Measurements from ENCODE around the gene SNRNP35.

The SNRNP35 gene

GRCh38 chr12:123433615-123434014 lies 24.3 kb upstream of the SNRNP35 start:
- ATAC-seq (ENCODE audit: insufficient read depth, low read depth): no peak
- Histone ChIP-seq H3K4me2 (ENCODE audit: insufficient read depth, low read length) (peak overlapping the region; percentile 6; the same call in 1 of the 2 replicates), H3K9ac (ENCODE audit: low read depth, low read length) (no peak overlapping the region)

DNA sequence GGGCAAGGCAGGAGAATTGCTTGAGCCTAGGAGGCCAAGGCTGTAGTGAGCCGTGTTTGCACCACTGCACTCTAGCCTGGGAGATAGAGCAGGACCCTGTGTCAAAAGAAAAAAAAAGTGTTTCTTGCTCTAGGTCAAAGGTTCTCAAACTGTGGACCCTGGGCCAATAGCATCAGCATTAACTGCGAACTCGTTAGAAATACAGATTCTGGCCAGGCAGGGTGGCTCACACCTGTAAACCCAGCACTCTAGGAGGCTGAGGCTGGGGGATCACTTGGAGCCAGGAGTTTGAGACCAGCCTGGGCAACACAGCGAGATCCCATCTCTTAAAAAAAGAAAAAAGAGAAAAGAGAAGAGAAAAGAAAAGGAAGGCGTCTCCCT lies 22.3 kb upstream of the SNRNP35 start:
- ATAC-seq (ENCODE audit: insufficient read depth, low read depth) (no peak), DNase-seq (no peak)
- Histone ChIP-seq H3K4me2 (ENCODE audit: insufficient read depth, low read length) (peak overlapping the region; percentile 95), H3K4me3 (ENCODE audit: low read depth in 1 of 2, low read length in 2 of 2) (peak overlapping the region; percentile 47 to 81; a peak in 3 of 4 replicates), H3K79me2 (ENCODE audit: insufficient read depth, low read length) (peaks cover 40% of the 10 kb centered on the region), H4K20me1 (ENCODE audit: insufficient read depth, low read length) (no peaks in the 10 kb centered on the region), H3K27ac (ENCODE audit: low read length) (peak overlapping the region; percentile 73), H3K9me3 (ENCODE audit: insufficient read depth, low read length, severe bottlenecking) (no peaks in the 10 kb centered on the region), H3K9ac (ENCODE audit: low read depth, low read length) (peak overlapping the region; percentile 66), H3K4me1 (ENCODE audit: insufficient read depth, low read length) (peaks cover 45% of the 10 kb centered on the region), H2AFZ (ENCODE audit: low read depth, low read length) (peak overlapping the region; percentile 88), H3K27me3 (ENCODE audit: insufficient read depth, low read length, poor library complexity) (no peaks in the 10 kb centered on the region), H3K36me3 (ENCODE audit: insufficient read depth, low read length) (peaks cover 5% of the 10 kb centered on the region)
- no peak for TF ChIP-seq EZH2 (IDR thresholded peaks at IDR 0.05; ENCODE audit: borderline replicate concordance, low read depth, low read length, severe bottlenecking)
- TF ChIP-seq, protein P1, sequence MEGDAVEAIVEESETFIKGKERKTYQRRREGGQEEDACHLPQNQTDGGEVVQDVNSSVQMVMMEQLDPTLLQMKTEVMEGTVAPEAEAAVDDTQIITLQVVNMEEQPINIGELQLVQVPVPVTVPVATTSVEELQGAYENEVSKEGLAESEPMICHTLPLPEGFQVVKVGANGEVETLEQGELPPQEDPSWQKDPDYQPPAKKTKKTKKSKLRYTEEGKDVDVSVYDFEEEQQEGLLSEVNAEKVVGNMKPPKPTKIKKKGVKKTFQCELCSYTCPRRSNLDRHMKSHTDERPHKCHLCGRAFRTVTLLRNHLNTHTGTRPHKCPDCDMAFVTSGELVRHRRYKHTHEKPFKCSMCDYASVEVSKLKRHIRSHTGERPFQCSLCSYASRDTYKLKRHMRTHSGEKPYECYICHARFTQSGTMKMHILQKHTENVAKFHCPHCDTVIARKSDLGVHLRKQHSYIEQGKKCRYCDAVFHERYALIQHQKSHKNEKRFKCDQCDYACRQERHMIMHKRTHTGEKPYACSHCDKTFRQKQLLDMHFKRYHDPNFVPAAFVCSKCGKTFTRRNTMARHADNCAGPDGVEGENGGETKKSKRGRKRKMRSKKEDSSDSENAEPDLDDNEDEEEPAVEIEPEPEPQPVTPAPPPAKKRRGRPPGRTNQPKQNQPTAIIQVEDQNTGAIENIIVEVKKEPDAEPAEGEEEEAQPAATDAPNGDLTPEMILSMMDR (IDR thresholded peaks at IDR 0.05; ENCODE audit: borderline replicate concordance, extremely low read depth, low read length, poor library complexity, severe bottlenecking): no peak

More at GRCh38 chr12:123433615-123434014, 24.3 kb upstream of the SNRNP35 start:
- Histone ChIP-seq H3K79me2 (ENCODE audit: insufficient read depth, low read length) (peaks cover 40% of the 10 kb centered on the region), H3K36me3 (ENCODE audit: insufficient read depth, low read length) (peaks cover 14% of the 10 kb centered on the region), H3K9me3 (ENCODE audit: insufficient read depth, low read length, severe bottlenecking) (no peaks in the 10 kb centered on the region), H3K27ac (ENCODE audit: low read length) (no peak overlapping the region), H2AFZ (ENCODE audit: low read depth, low read length) (no peak overlapping the region), H3K4me3 (ENCODE audit: low read depth in 1 of 2, low read length in 2 of 2) (no peak overlapping the region), H3K4me1 (ENCODE audit: insufficient read depth, low read length) (peaks cover 45% of the 10 kb centered on the region), H3K27me3 (ENCODE audit: insufficient read depth, low read length, poor library complexity) (no peaks in the 10 kb centered on the region), H4K20me1 (ENCODE audit: insufficient read depth, low read length) (no peaks in the 10 kb centered on the region)
- TF ChIP-seq EZH2 (IDR thresholded peaks at IDR 0.05; ENCODE audit: borderline replicate concordance, low read depth, low read length, severe bottlenecking): no peak
- TF ChIP-seq, protein P1 (IDR thresholded peaks at IDR 0.05; ENCODE audit: borderline replicate concordance, extremely low read depth, low read length, poor library complexity, severe bottlenecking): no peak
- no peak for DNase-seq

- ATAC-seq (ENCODE audit: insufficient read depth, low read depth) (peak; percentile 89), DNase-seq (peak; percentile 91)
- Histone ChIP-seq H3K4me3 (ENCODE audit: low read depth in 1 of 2, low read length in 2 of 2) (peak within 1 kb of the TSS; percentile 47 to 81), H3K4me1 (ENCODE audit: insufficient read depth, low read length) (peaks cover 45% of the 10 kb centered on the region), H3K9me3 (ENCODE audit: insufficient read depth, low read length, severe bottlenecking) (no peaks in the 10 kb centered on the region), H3K9ac (ENCODE audit: low read depth, low read length) (peak within 1 kb of the TSS; percentile 66), H3K27ac (ENCODE audit: low read length) (peak within 1 kb of the TSS; percentile 73), H3K27me3 (ENCODE audit: insufficient read depth, low read length, poor library complexity) (no peaks in the 10 kb centered on the region), H3K36me3 (ENCODE audit: insufficient read depth, low read length) (no peaks in the 10 kb centered on the region), H3K79me2 (ENCODE audit: insufficient read depth, low read length) (peaks cover 36% of the 10 kb centered on the region), H4K20me1 (ENCODE audit: insufficient read depth, low read length) (no peaks in the 10 kb centered on the region), H3K4me2 (ENCODE audit: insufficient read depth, low read length) (peak within 1 kb of the TSS; percentile 95), H2AFZ (ENCODE audit: low read depth, low read length) (peak within 1 kb of the TSS; percentile 88)
- TF ChIP-seq EZH2 (IDR thresholded peaks at IDR 0.05; ENCODE audit: borderline replicate concordance, low read depth, low read length, severe bottlenecking): no peak
- TF ChIP-seq, protein P1 (IDR thresholded peaks at IDR 0.05; ENCODE audit: borderline replicate concordance, extremely low read depth, low read length, poor library complexity, severe bottlenecking): peak; percentile 35
Measured at GRCh38 chr12:123436017-123436964, 21.6 kb upstream of the SNRNP35 start, which contains the start of gene RILPL2. TSS of gene RILPL2 (minus strand) at chr12:123436684. CDS start at chr12:123436420, 264 bp downstream.

Data from DND-41 (cell line).